CD4-positive, alpha-beta T cell (primary cell): ENCODE results near the gene CRYGS. TPM values are rescaled to one million over a fixed set of nuclear protein-coding genes. Genes with fewer than 3 reads are reported as not detected.

ENCODE experiments used
- ATAC-seq: fragments of 200-7000 bp; cut with Tn5 transposase; one replicate; pipeline ENCODE4 v1.10.0; 2022; ENCODE audit warnings: mild to moderate bottlenecking; ENCODE audit not compliant: poor library complexity
- CTCF ChIA-PET: fragments of 350-600 bp; sonication (Branson Sonifier 250); formaldehyde crosslinking; loops from one replicate; lab custom pipeline; 2021; ENCODE audit warnings: antibody characterized with exemption, inconsistent platforms; lab: Charles Lee
- POLR2A ChIA-PET: fragments of 350-600 bp; sonication (Branson Sonifier 250); formaldehyde crosslinking; loops from one replicate; lab custom pipeline; 2021; ENCODE audit warnings: antibody characterized with exemption, inconsistent platforms; lab: Charles Lee
- DNase-seq, 14 experiments: peaks; one replicate each; pipeline ENCODE4 v3.0.0-alpha.2; 2013 to 2020; ENCODE audit warnings: mixed read lengths in 2 of 14
- H3K27ac ChIP-seq, 2 donors: one replicate each; pipeline versions ENCODE4 v1.5.1 to v1.7.0; 2013; ENCODE audit warnings: low read length in 2 of 2, low read depth in 1 of 2, mild to moderate bottlenecking in 1 of 2
- H3K27me3 ChIP-seq, 2 experiments: 1 replicate in 1 of 2; 2 replicates in 1 of 2; pipeline versions ENCODE4 v1.6.1 to v1.7.0; 2013; ENCODE audit warnings: low read length in 2 of 2, control low read depth in 1 of 2, mild to moderate bottlenecking in 1 of 2, moderate library complexity in 1 of 2; ENCODE audit not compliant: insufficient read depth in 2 of 2, control insufficient read depth in 1 of 2
- H3K36me3 ChIP-seq: one replicate; pipeline ENCODE4 v1.6.1; 2013; ENCODE audit warnings: low read length, control low read depth; ENCODE audit not compliant: insufficient read depth
- H3K4me1 ChIP-seq: one replicate; pipeline ENCODE4 v1.6.1; 2013; ENCODE audit warnings: low read length, control low read depth; ENCODE audit not compliant: insufficient read depth
- H3K4me3 ChIP-seq: one replicate; pipeline ENCODE4 v1.5.1; 2013; ENCODE audit warnings: mild to moderate bottlenecking, low read length, moderate library complexity
- H3K9me3 ChIP-seq, 2 experiments: 1 replicate in 1 of 2; 2 replicates in 1 of 2; pipeline versions ENCODE4 v1.6.1 to v1.7.0; 2013; ENCODE audit warnings: low read length in 2 of 2, mild to moderate bottlenecking in 2 of 2, control low read depth in 1 of 2, moderate library complexity in 1 of 2; ENCODE audit not compliant: control insufficient read depth in 1 of 2, insufficient read depth in 1 of 2
- H3K27ac Mint-ChIP-seq: one replicate; pipeline ENCODE4 v1.8.0; 2020; ENCODE audit warnings: mixed read lengths
- H3K27me3 Mint-ChIP-seq: one replicate; pipeline ENCODE4 v1.8.0; 2021; ENCODE audit warnings: mixed read lengths
- H3K36me3 Mint-ChIP-seq: one replicate; pipeline ENCODE4 v1.8.0; 2021; ENCODE audit warnings: low read depth, mixed read lengths
- H3K4me1 Mint-ChIP-seq: one replicate; pipeline ENCODE4 v1.8.0; 2021; ENCODE audit warnings: low read depth, mixed read lengths
- H3K4me3 Mint-ChIP-seq: one replicate; pipeline ENCODE4 v1.8.0; 2020; ENCODE audit warnings: mild to moderate bottlenecking, mixed read lengths
- H3K9me3 Mint-ChIP-seq: one replicate; pipeline ENCODE4 v1.8.0; 2020; ENCODE audit warnings: mixed read lengths
- intact Hi-C, 2 experiments: fragments of 100-400 bp; cut with DNase I in 1 of 2; cut with micrococcal nuclease in 1 of 2; formaldehyde crosslinking; loops; one replicate each; pipeline versions ENCODE4 v1.15.1 to v1.9.0; 2023 to 2025; cut with DNase I, micrococcal nuclease
- total RNA-seq, 174 experiments: library from RNA in 2 of 174; stranded (reverse) in 2 of 174; gene quantifications; one replicate each; pipeline ENCODE4 v1.2.3 and lab custom pipeline; 2021 to 2026
- TF ChIP-seq, protein P1 (sequence below): fragments of 200-600 bp; IDR thresholded peaks from one replicate; pipeline ENCODE4 v1.8.0; 2022; ENCODE audit warnings: antibody characterized with exemption, mild to moderate bottlenecking

CRYGS gene
- total RNA-seq, 2 experiments from 2014 or later = 1.9 to 2.3 TPM

DNA sequence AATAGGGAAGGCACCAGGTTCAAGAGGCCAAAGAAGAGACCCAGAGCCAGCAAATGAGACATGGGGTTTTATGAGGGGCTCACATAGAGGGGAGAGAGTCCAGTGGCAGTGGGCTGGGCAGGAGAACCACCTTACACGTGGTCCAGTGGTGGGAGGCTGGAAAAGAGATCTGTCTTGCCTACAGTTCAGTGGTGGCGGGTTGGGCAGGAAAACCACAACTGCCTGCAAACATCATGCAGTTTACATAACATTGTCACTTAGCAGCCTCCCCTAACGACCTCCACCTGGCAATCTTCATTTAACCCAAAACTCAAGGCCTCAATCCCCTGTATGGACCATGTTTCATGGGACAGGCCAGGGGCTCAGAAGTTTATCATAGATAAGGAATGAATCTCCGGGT is 29.1 kb downstream of the CRYGS start:
- Histone ChIP-seq H3K9me3 (no peaks in the 10 kb centered on the region), H3K27ac (no peak overlapping the region), H3K27me3 (no peaks in the 10 kb centered on the region), H3K36me3 (no peaks in the 10 kb centered on the region), H3K4me1 (peaks cover 57% of the 10 kb centered on the region), H3K4me3 (no peak overlapping the region)
- DNase-seq = peak in 9 of 14 experiments; percentile 15 to 74 (median 27)
- ChIA-PET CTCF (no interaction called here), POLR2A (no interaction called here)
- intact Hi-C loops = no loop called here
- no peaks in the 10 kb centered on the region for H3K36me3 Mint-ChIP-seq
- H3K4me1 Mint-ChIP-seq = peaks cover 66% of the 10 kb centered on the region
- H3K27ac Mint-ChIP-seq = peak overlapping the region; percentile 21
- no peak overlapping the region for H3K4me3 Mint-ChIP-seq
- no peaks in the 10 kb centered on the region for H3K9me3 Mint-ChIP-seq
- TF ChIP-seq, protein P1, sequence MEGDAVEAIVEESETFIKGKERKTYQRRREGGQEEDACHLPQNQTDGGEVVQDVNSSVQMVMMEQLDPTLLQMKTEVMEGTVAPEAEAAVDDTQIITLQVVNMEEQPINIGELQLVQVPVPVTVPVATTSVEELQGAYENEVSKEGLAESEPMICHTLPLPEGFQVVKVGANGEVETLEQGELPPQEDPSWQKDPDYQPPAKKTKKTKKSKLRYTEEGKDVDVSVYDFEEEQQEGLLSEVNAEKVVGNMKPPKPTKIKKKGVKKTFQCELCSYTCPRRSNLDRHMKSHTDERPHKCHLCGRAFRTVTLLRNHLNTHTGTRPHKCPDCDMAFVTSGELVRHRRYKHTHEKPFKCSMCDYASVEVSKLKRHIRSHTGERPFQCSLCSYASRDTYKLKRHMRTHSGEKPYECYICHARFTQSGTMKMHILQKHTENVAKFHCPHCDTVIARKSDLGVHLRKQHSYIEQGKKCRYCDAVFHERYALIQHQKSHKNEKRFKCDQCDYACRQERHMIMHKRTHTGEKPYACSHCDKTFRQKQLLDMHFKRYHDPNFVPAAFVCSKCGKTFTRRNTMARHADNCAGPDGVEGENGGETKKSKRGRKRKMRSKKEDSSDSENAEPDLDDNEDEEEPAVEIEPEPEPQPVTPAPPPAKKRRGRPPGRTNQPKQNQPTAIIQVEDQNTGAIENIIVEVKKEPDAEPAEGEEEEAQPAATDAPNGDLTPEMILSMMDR = no peak
- H3K27me3 Mint-ChIP-seq = no peaks in the 10 kb centered on the region
- ATAC-seq = no peak

DNA sequence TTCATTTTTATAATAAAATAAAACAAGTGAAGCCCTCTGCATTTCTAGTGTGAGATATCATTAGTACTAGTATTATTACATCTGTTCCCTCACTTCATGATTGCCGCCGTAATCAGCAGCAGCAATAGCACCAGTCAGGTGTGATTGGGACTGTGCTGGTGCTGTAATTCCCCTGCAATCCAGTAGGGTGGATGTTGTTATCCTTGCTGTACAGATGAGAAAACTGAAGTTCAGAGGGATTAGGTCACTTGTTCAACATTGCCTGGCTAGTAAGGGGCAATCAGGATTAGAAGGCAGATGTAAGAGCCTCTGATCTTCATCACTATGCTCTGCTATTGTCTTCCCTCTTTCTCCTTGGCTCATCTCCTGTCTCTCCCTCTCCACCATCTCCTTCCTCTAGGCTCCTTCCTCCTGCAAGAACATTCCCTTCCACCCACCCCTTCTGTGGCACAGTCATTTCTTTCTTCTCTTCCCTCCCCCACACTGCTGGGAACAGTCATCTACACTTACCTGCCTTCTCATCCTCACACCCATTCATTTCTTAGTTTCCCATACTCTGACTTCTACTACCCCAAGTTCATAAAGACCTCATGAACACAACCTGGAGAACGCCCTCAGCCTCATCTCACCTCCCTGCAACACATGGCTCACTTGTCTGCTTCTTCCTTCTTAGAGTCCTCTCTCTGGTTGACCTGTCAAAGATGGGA is 29.7 kb downstream of the CRYGS start:
- peak in 1 of 14 experiments; percentile 25 for DNase-seq
- peaks cover 63% of the 10 kb centered on the region for H3K4me1 Mint-ChIP-seq
- Histone ChIP-seq H3K36me3 (no peaks in the 10 kb centered on the region), H3K27ac (no peak overlapping the region), H3K4me1 (peaks cover 52% of the 10 kb centered on the region), H3K4me3 (no peak overlapping the region), H3K9me3 (no peaks in the 10 kb centered on the region), H3K27me3 (no peaks in the 10 kb centered on the region)
- no peak overlapping the region for H3K4me3 Mint-ChIP-seq
- ChIA-PET CTCF (no interaction called here), POLR2A (no interaction called here)
- intact Hi-C loops = no loop called here
- H3K36me3 Mint-ChIP-seq = no peaks in the 10 kb centered on the region
- H3K9me3 Mint-ChIP-seq = no peaks in the 10 kb centered on the region
- no peak for ATAC-seq
- H3K27ac Mint-ChIP-seq = peak overlapping the region; percentile 21
- no peaks in the 10 kb centered on the region for H3K27me3 Mint-ChIP-seq
- TF ChIP-seq, protein P1 = no peak

DNA sequence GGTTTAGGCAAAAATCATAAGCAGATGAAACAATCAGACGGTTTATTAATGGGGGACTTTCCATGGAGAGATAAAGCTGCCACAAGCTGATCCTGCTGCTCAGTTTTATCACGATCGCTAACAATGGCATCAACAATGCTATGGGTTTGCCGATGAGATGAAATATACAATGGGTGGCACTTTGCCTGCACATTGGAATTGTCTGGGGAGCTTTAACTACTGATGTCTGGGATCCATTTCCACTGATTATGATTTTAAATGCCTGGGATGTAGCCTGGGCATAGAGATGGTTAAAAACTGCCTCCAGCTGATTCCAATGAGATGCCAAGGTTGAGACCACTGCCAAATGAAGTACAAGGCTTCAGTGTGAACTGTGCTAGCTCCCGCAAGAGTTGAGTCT is 30.8 kb downstream of the CRYGS start:
- H3K4me3 Mint-ChIP-seq = no peak overlapping the region
- Histone ChIP-seq H3K9me3 (no peaks in the 10 kb centered on the region), H3K4me3 (no peak overlapping the region), H3K36me3 (no peaks in the 10 kb centered on the region), H3K27me3 (no peaks in the 10 kb centered on the region), H3K4me1 (peaks cover 43% of the 10 kb centered on the region), H3K27ac (no peak overlapping the region)
- CTCF ChIA-PET = no interaction called here
- H3K4me1 Mint-ChIP-seq = peaks cover 52% of the 10 kb centered on the region
- DNase-seq (no peak), ATAC-seq (no peak)
- no peaks in the 10 kb centered on the region for H3K36me3 Mint-ChIP-seq
- no peaks in the 10 kb centered on the region for H3K9me3 Mint-ChIP-seq
- intact Hi-C loops = no loop called here
- H3K27me3 Mint-ChIP-seq = no peaks in the 10 kb centered on the region
- no peak overlapping the region for H3K27ac Mint-ChIP-seq
- POLR2A ChIA-PET = no interaction called here
- TF ChIP-seq, protein P1 = no peak
